Neural cell (in vitro differentiated cells): ENCODE data around the gene LYPLA2. TPM values are rescaled to one million over a fixed set of nuclear protein-coding genes. Genes with fewer than 3 reads are reported as not detected.

ENCODE experiments used
- H2AFZ ChIP-seq: fragments of 200-600, 300-800 bp; sonication (generic), shearing (Covaris generic); 2 replicates; pipeline ENCODE4 v1.6.0; 2014; ENCODE audit warnings: low read depth, mild to moderate bottlenecking, antibody characterized with exemption, low read length, moderate library complexity
- H3F3A ChIP-seq: fragments of 200-600 bp; shearing (Covaris generic); 2 replicates; pipeline ENCODE4 v1.6.1; 2016; ENCODE audit warnings: mild to moderate bottlenecking, moderate library complexity, mixed read lengths, antibody characterized with exemption, low read length; ENCODE audit not compliant: insufficient read depth, poor library complexity, severe bottlenecking
- H3K27ac ChIP-seq: fragments of 200-600, 300-800 bp; sonication (generic), shearing (Covaris generic); 2 replicates; pipeline ENCODE4 v1.5.1; 2014; ENCODE audit warnings: mild to moderate bottlenecking, low read length, moderate library complexity
- H3K27me3 ChIP-seq: fragments of 300-800, 200-600 bp; sonication (generic), shearing (Covaris generic); 2 replicates; pipeline ENCODE4 v1.6.0; 2014; ENCODE audit warnings: mild to moderate bottlenecking, low read depth, low read length, moderate library complexity; ENCODE audit not compliant: insufficient read depth
- H3K36me3 ChIP-seq: fragments of 300-800, 200-600 bp; sonication (generic), shearing (Covaris generic); 2 replicates; pipeline ENCODE4 v1.5.1; 2014; ENCODE audit warnings: mild to moderate bottlenecking, antibody characterized with exemption, low read length, moderate library complexity; ENCODE audit not compliant: insufficient read depth
- H3K4me2 ChIP-seq: fragments of 300-800, 200-600 bp; sonication (generic), shearing (Covaris generic); 2 replicates; pipeline ENCODE4 v1.6.0; 2014; ENCODE audit warnings: mild to moderate bottlenecking, low read length
- H3K4me3 ChIP-seq: fragments of 300-800, 200-600 bp; sonication (generic), shearing (Covaris generic); 2 replicates; pipeline ENCODE4 v1.5.1; 2014; ENCODE audit warnings: mild to moderate bottlenecking, low read length, moderate library complexity
- H3K79me2 ChIP-seq: fragments of 200-600 bp; shearing (Covaris generic); replicated peaks from 2 replicates; pipeline ENCODE4 v1.6.0; 2014; ENCODE audit warnings: mild to moderate bottlenecking, low read length, moderate library complexity; ENCODE audit not compliant: insufficient read depth
- H3K9ac ChIP-seq: fragments of 300-800, 200-600 bp; sonication (generic), shearing (Covaris generic); 2 replicates; pipeline ENCODE4 v1.6.1; 2016; ENCODE audit warnings: mild to moderate bottlenecking, low read length, mixed read lengths
- H3K9me2 ChIP-seq: fragments of 200-600 bp; shearing (Covaris generic); 2 replicates; pipeline ENCODE4 v1.6.1; 2016; ENCODE audit warnings: mild to moderate bottlenecking, low read length, mixed read lengths; ENCODE audit not compliant: insufficient read depth
- H3K9me3 ChIP-seq: fragments of 200-600, 300-800 bp; sonication (generic), shearing (Covaris generic); 2 replicates; pipeline ENCODE4 v1.6.1; 2016; ENCODE audit warnings: mild to moderate bottlenecking, mixed run types, low read length, moderate library complexity, mixed read lengths
- H4K20me1 ChIP-seq: fragments of 200-600 bp; shearing (Covaris generic); 2 replicates; pipeline ENCODE4 v1.6.1; 2016; ENCODE audit warnings: mild to moderate bottlenecking, mixed run types; ENCODE audit not compliant: insufficient read depth
- CTCF ChIP-seq: fragments of 450-650 bp; IDR thresholded peaks from 2 replicates; pipeline ENCODE4 v1.5.1; 2014; ENCODE audit warnings: antibody characterized with exemption, mild to moderate bottlenecking, moderate library complexity; ENCODE audit not compliant: poor library complexity, severe bottlenecking
- EP300 ChIP-seq: fragments of 450-650 bp; conservative IDR thresholded peaks from 2 replicates; pipeline ENCODE4 v1.6.1; 2014; ENCODE audit warnings: antibody characterized with exemption, mild to moderate bottlenecking, moderate library complexity; ENCODE audit not compliant: poor library complexity, severe bottlenecking
- EZH2 ChIP-seq: fragments of 200-600, 300-800 bp; shearing (Covaris generic), sonication (generic); IDR thresholded peaks from 2 replicates; pipeline ENCODE4 v1.6.1; 2014; ENCODE audit warnings: antibody characterized with exemption, low read length, borderline replicate concordance, mild to moderate bottlenecking; ENCODE audit not compliant: insufficient read depth, poor library complexity, severe bottlenecking
- MXI1 ChIP-seq: fragments of 450-650 bp; conservative IDR thresholded peaks from 2 replicates; pipeline ENCODE4 v1.6.1; 2014; ENCODE audit warnings: antibody characterized with exemption, mild to moderate bottlenecking; ENCODE audit not compliant: poor library complexity, severe bottlenecking
- POLR2AphosphoS5 ChIP-seq: IDR thresholded peaks from 2 replicates; pipeline ENCODE4 v1.6.1; 2012
- RAD21 ChIP-seq: fragments of 450-650 bp; conservative IDR thresholded peaks from 2 replicates; pipeline ENCODE4 v1.6.1; 2014; ENCODE audit warnings: antibody characterized with exemption, mild to moderate bottlenecking, moderate library complexity
- SMC3 ChIP-seq: fragments of 450-650 bp; conservative IDR thresholded peaks from 2 replicates; pipeline ENCODE4 v1.6.1; 2014; ENCODE audit warnings: antibody characterized with exemption, mild to moderate bottlenecking, moderate library complexity; ENCODE audit not compliant: poor library complexity
- TAF1 ChIP-seq: IDR thresholded peaks from 2 replicates; pipeline ENCODE4 v1.6.1; 2012; ENCODE audit warnings: low read depth
- polyA plus RNA-seq: library from polyadenylated mRNA; depleted of rRNA; stranded (reverse); fragments of >200 nt; gene quantifications from 2 replicates; pipeline ENCODE4 v1.2.3, GENCODE V29; 2014
- TF ChIP-seq, protein P1 (sequence below): IDR thresholded peaks from 2 replicates; pipeline ENCODE4 v1.6.1; 2012; ENCODE audit warnings: borderline replicate concordance

Gene LYPLA2
- polyA plus RNA-seq, 1 donor from 2014 or later, result 107 TPM

- Histone ChIP-seq H3K4me2 (no peak overlapping the region), H2AFZ (no peak overlapping the region), H3F3A (no peaks in the 10 kb centered on the region), H3K27ac (no peak overlapping the region), H4K20me1 (no peaks in the 10 kb centered on the region), H3K9ac (no peak overlapping the region), H3K9me3 (no peaks in the 10 kb centered on the region), H3K36me3 (peaks cover 11% of the 10 kb centered on the region), H3K79me2 (peaks cover 26% of the 10 kb centered on the region), H3K9me2 (no peaks in the 10 kb centered on the region), H3K4me3 (no peak overlapping the region), H3K27me3 (no peaks in the 10 kb centered on the region)
- TF ChIP-seq CTCF, result peak; percentile 46
- no peak for TF ChIP-seq SMC3
- no peak for TF ChIP-seq POLR2AphosphoS5
- TF ChIP-seq TAF1, result no peak
- no peak for TF ChIP-seq EZH2
- TF ChIP-seq MXI1, result no peak
- peak; percentile 12 for TF ChIP-seq RAD21
- TF ChIP-seq, protein P1, sequence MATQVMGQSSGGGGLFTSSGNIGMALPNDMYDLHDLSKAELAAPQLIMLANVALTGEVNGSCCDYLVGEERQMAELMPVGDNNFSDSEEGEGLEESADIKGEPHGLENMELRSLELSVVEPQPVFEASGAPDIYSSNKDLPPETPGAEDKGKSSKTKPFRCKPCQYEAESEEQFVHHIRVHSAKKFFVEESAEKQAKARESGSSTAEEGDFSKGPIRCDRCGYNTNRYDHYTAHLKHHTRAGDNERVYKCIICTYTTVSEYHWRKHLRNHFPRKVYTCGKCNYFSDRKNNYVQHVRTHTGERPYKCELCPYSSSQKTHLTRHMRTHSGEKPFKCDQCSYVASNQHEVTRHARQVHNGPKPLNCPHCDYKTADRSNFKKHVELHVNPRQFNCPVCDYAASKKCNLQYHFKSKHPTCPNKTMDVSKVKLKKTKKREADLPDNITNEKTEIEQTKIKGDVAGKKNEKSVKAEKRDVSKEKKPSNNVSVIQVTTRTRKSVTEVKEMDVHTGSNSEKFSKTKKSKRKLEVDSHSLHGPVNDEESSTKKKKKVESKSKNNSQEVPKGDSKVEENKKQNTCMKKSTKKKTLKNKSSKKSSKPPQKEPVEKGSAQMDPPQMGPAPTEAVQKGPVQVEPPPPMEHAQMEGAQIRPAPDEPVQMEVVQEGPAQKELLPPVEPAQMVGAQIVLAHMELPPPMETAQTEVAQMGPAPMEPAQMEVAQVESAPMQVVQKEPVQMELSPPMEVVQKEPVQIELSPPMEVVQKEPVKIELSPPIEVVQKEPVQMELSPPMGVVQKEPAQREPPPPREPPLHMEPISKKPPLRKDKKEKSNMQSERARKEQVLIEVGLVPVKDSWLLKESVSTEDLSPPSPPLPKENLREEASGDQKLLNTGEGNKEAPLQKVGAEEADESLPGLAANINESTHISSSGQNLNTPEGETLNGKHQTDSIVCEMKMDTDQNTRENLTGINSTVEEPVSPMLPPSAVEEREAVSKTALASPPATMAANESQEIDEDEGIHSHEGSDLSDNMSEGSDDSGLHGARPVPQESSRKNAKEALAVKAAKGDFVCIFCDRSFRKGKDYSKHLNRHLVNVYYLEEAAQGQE, result no peak
Measured at GRCh38 chr1:23751050-23751814, 39.7 kb upstream of the LYPLA2 start.

DNA sequence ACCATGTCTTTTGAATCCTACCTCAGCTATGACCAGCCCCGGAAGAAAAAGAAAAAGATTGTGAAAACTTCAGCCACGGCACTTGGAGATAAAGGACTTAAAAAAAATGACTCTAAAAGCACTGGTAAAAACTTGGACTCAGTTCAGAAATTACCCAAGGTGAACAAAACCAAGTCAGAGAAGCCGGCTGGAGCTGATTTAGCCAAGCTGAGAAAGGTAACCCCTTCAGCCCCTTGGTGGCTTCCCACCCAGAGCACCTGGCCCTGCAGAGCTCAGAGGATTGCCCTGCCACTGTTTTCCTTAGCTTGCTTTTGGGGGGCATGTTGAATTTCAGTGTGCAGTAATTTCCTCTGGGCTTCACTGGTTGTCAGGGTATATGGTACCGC is 39.1 kb upstream of the LYPLA2 start:
- Histone ChIP-seq H3K4me2 (no peak overlapping the region), H3K36me3 (peaks cover 12% of the 10 kb centered on the region), H2AFZ (no peak overlapping the region), H3K9ac (no peak overlapping the region), H4K20me1 (no peaks in the 10 kb centered on the region), H3K27me3 (no peaks in the 10 kb centered on the region), H3K4me3 (no peak overlapping the region), H3F3A (no peaks in the 10 kb centered on the region), H3K79me2 (peaks cover 21% of the 10 kb centered on the region), H3K9me3 (no peaks in the 10 kb centered on the region), H3K27ac (no peak overlapping the region), H3K9me2 (no peaks in the 10 kb centered on the region)
- TF ChIP-seq, protein P1, result no peak
- TF ChIP-seq TAF1 (no peak), SMC3 (no peak), RAD21 (no peak), CTCF (no peak), EP300 (no peak), POLR2AphosphoS5 (no peak), MXI1 (no peak), EZH2 (no peak)
